HG03060 (cell line): ENCODE results near the gene NOB1.
"Not testable (repeated sequence)": the region's sequence is repeated elsewhere in the genome, so short reads cannot be mapped to it uniquely, and the experiment has no call there.

ENCODE experiments used
- ATAC-seq: cut with Tn5 transposase; IDR thresholded peaks from one replicate; pipeline ENCODE4 v1.9.1; 2021; ENCODE audit warnings: low read depth, moderate number of reproducible peaks; ENCODE audit not compliant: unreplicated experiment

Gene NOB1

DNA sequence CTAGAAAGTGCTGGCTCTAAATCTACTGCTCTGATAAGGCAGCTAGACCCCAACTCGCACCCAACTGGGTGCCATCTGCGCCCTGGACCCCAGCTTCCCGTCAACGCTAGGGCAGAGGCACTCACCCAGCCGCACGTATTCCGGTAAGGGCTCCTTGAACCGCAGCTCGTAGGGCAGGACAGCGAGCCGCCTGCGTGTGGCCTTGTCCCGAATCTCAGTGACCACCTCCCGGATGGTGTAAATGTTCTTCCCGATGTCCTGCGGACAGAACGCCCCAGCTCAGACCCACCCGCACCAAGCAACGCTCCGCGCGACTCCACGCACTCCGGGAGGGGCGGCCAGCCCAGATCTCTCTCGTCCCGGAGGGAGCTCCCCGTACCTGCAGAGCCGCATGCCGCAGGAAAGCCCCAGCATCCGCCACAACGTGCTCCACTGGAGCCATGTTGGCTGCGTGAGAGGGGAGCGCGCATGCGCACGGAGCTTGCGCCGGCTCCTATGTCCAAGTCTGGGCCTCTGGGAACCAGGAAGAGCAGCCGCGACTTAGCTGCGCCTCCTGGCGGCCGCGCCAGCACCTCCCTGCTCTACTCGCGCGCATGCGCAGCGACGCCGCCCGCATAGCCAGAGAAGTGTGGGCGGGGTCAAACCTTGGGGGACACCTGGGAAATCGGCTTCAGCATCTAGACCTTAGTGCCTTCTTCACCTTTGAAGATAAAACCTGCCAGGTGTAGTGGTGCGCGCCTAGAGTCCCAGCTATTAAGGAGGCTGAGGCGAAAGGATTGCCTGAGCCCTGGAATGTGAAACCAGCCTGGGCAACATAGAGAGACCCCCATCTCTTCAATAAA, at the start of gene NOB1:
TSS of gene NOB1 (minus strand) at position 458 of the 842 bp plus-strand sequence. CDS start at position 442, 16 bp downstream.
- ATAC-seq = peak; percentile 93

DNA sequence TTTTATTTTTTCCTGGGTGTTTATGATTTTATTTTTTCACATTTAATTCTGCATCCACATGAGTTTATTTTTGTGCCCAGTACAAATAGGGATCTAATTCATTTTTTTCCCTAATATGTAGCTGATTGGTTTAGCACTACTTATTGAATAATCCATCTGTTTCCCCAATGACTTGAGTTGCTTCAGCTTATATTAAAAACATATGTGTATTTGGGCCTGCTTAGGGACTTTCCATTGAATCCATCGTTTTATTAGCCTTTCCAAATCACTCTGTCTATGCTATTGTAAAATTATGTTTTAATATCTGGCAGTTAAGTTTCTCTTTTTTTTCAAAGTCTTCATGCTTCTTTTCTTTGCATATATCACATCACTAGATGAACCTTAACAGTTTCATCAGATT, 49.6 kb upstream of the NOB1 start:
- ATAC-seq = no peak

DNA sequence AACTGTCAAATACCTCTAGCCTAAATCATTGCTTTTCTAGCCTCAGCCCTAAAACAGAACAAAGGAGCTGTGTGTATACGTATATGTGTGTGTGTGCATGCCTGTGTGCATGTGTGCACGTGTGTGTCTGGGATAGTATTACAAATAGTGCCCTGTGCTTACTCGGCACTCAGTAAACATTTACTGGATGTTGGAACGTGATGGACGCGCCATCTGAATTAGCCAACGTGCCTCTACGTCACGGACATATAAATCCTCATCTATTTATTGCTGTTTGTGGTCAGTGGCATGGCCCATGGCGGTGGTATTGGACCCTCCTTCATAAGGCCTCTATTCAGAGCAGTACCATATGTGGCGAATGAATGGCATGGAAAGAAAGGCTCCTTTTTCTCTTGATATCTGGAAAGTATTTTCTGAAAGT, 44.9 kb upstream of the NOB1 start:
- no peak for ATAC-seq

DNA sequence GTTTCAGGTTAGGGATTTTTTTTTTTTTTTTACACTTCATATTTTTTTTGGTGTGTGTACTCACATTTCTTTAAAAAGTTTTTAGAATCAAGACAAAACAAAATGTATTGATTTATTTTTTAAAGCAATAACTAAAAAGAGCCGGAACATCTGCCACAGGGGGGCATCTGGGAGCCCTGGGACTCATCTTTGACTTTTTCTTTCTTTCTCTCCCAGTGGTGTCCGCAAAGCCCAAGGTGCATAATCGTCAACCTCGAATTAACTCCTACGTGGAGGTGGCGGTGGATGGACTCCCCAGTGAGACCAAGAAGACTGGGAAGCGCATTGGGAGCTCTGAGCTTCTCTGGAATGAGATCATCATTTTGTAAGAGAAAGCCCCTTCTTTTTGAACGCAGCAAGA, 43.7 kb upstream of the NOB1 start:
- ATAC-seq = no peak

DNA sequence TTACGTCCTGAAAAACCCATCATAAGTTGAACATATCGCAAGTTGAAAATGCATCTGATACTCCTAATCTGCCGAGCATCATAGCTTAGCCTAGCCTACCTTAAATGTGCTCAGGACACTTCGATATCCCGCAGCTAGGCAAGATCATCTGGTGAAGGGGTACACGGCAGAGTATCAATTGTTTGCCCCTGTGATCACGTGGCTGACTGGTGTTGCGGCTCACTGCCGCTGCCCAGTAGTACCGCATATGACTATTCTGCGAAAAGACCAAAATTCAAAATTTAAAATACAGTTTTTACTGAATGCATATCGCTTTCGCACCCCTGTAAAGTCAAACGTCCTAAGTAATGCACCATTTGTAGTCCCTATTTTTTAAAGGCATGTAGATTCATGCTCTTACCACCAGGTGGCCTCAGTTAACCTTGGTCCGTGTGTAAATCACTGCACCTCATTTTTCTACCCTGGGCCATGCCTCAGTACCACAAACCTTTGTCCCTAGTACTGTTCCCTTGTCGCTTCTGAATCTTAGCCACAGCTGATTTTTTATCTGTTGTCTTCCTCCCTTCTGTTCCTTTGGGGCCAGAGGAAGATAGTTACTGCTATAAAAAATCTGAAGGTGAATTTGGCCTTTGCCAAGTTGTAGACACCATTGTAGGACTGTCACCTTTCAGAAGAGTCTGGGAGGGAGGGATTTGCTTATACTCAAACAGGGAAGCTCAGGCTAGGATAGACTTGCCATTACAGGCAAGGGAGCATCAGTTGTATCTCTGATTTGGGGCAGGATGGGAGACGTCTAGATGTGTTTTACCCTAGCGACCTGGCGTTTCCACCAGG, 41.8 kb upstream of the NOB1 start:
- ATAC-seq = peak; percentile 47

DNA sequence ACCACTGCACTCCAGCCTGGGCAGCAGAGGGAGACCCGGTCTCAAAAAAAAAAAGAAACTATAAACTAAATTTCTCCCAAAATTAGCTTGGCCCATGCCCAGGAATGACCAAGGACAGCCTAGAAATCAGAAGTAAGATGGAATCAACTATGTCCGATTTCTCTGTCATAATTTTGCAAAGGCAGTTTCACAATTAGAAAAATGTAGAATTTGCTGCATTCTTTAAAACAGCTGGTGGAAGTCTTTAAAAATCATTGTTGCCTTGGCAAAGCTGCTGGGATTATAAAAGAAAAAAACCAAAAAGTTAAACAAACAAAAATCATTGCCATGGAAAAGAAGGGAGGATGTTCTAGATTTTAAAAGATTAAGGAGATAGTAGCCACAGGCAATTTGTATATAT, 39.8 kb upstream of the NOB1 start:
- ATAC-seq = no peak

DNA sequence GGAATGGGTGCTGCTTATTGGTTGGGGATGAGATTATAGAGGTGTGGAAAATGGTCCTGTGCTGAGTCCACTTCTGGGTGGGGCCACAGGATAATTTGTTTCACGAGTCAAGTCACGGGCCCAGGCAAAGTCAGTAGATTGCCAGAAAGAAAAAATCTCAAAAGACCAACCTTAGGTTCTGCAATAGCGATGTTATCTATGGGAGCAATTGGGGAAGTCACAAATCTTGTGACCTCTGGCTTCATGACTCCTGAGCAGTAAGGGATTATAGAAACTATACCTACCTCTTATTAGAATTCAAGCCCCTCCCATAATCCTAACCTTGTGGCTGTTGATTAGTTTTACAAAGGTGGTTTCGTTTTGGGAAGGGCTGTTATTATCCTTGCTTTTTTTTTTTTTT, 38.8 kb upstream of the NOB1 start:
- ATAC-seq = no peak

DNA sequence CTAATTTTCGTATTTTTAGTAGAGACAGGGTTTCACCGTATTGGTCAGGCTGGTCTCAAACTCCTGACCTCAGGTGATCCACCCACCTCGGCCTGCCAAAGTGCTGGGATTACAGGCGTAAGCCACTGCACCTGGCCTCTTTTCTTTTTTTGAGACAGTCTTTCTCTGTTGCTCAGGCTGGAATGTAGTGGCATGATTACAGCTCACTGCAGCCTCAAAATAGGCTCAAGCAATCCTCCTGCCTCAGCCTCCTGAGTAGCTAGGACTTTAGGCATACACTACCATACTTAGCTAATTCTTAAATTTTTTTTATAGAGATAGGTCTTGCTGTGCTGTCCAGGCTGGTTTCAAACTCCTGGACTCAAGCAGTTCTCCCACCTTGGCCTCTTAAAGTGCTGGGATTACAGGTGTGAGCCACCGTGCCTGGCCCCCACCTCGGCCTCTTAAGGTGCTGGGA, 36.7 kb upstream of the NOB1 start:
- ATAC-seq = not testable (repeated sequence)

DNA sequence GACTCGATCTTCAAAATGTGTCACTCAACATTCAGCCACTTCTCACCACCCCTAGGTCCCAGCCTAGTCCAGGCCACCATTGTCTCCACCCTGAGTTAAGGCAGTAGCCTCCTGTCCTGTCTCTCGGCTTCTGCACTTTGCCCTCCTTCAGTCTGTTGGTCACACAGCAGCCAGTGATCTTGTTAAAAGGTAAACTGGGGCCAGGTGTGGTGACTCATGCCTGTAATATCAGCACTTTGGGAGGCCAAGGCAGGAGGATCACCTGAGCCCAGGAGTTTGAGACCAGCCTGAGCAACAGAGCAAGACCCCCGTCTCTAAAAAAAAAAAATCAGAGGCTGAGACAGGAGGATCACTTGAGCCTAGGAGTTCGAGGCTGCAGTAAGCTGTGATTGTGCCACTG, 33.2 kb upstream of the NOB1 start:
- no peak for ATAC-seq

DNA sequence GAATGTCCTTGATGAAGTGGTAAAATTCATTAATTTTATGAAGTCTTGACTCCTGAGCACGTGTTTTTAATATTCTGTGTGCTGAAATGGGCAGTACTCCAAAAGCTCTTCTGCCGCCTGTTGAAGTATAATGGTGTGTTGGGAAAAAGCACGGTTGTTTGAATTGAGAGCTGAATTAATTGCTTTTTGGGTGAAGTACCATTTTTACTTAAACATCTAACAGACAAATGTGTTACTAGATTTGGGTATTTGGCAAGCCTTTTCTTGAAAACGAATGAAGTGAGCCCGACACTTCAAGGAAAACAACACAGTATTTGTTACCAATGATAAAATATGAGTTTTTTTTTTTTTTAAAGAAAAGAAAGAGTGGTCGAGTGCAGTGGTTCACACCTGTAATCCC, 29.9 kb upstream of the NOB1 start:
- no peak for ATAC-seq

DNA sequence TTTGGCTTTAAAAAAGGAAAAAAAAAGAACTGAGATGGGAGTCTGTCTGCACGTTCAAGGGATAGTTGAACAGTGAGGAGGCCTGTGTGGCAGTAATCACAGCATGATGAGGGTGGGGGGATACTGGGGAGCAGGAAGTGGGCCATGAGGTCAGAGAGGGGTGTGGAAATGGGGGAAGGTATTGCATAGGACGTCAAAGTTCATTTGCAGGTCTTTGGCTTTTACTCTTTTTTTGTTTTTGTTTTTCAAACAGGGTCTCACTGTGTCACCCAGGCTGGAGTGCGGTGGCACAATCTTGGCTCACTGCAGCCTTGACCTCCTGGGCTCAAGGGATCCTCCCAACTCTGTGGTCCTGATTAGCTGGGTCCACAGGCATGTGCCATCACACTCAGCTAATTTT, 26.4 kb upstream of the NOB1 start:
- no peak for ATAC-seq

DNA sequence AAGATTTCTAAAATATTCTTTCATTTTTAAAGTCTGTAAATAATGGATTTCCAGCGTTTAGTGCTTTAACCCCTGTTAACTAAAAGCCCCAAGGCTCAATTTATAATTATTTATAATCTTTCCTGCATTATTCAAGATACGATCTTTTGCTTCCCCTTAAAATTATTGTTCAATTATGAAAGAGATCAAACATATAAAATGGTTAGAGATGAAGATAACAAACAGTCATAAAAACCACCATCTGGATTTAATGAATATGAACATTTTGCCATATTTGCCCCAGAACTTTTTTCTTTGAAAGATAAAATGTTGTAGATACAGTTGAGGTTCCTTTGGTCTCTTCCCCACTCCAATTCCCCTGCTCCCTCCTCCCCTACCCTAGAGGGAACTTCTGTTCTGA, 25.0 kb upstream of the NOB1 start:
- ATAC-seq = no peak

DNA sequence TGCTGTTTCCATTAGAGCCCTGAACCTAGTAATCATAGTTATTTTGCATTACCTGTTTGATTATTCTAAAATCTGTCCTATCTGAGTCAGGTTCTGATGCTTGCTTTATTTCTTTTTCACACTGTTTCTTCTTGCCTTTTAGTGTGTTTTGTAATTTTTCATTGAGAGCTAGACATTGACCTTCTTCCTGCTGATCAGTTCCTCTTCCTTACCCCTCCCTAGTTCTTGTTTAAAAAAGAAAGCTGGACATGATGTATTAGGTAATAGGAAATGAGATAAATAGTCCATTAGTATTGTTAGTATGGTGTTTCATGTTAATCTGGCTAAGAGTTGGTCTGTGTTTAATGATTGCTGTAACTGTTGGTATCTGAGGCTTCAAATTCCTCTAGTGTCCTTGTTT, 20.8 kb upstream of the NOB1 start:
- no peak for ATAC-seq

DNA sequence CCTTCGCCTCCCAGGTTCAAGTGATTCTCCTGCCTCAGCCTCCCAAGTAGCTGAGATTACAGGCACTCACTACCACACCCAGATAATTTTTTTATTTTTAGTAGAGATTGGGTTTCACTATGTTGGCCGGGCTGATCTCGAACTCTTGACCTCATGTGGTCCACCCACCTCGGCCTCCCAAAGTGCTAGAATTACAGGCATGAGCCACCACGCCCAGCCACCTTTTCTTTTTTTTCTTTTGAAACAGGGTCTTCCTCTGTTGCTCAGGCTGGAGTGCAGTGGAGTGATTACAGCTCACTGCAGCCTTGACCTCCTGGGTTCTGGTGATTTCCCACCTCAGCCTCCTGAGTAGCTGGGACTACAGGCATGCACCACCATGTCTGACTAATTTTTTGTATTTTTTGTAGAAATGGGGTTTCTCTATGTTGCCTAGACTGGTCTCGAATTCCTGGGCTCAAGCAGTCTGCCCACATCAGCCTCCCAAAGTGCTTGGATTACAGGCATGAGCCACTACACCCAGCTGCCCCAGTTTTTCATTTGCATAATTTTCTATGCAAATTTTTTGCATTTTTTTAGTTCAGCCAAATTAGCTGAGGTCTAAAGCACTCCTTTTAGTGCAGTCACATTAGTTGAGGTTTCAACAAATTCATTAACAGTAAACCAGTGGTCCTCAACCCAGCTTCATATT, 18.7 kb upstream of the NOB1 start:
- no peak for ATAC-seq

DNA sequence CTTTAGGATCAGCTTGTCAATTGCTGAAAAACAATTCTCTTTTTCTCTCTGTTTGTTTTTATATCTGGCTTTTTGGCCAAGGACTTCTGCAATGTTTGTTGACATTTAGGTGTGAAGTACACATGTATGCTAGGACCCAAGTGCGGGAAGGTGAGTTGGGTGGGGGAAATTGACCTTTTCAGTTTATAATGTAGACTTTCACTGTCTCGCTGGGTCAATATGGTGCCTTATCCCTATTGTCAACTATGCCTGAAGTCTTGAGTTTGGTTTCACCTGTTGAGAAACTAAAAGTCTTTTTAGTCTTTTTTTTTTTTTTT, 16.9 kb upstream of the NOB1 start:
- ATAC-seq = no peak

DNA sequence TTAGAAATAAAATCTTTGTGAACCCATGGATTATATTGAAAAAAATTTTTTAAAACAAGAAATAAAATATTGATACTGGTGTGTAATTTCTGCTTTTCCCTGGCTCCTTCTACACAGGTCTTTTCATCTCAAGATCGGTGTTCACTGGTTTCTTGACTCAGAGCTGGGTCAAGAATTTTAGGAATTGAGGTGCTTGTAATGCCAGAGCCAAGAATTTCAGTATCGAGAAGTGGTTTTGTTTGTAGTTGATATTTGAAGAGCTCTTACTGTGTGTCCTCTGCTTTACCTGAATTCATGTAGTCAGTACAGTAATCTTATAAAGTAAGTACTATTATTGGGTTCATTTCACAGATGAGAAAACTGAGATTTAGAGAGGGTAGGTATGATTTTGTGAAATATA, 14.7 kb upstream of the NOB1 start:
- no peak for ATAC-seq

DNA sequence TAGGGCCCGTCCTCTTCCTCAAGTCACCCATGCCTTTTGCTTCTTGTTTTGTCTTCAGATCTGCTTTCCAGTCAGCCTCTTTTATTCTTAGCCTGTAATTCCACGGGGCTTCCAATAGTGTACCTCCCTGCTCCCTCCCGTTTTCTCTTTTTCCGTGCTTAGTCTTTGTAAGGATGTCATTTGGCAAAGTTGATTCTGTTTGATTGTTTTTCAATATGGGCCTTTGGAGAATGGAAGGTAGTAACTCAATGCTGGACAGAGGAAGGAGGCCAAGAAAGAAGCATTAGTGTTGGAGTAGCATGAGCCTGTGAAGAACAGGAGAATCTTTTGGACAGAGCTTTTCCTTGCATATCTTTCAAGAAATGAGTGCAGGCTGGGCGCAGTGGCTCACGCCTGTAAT, 13.9 kb upstream of the NOB1 start:
- ATAC-seq = no peak

DNA sequence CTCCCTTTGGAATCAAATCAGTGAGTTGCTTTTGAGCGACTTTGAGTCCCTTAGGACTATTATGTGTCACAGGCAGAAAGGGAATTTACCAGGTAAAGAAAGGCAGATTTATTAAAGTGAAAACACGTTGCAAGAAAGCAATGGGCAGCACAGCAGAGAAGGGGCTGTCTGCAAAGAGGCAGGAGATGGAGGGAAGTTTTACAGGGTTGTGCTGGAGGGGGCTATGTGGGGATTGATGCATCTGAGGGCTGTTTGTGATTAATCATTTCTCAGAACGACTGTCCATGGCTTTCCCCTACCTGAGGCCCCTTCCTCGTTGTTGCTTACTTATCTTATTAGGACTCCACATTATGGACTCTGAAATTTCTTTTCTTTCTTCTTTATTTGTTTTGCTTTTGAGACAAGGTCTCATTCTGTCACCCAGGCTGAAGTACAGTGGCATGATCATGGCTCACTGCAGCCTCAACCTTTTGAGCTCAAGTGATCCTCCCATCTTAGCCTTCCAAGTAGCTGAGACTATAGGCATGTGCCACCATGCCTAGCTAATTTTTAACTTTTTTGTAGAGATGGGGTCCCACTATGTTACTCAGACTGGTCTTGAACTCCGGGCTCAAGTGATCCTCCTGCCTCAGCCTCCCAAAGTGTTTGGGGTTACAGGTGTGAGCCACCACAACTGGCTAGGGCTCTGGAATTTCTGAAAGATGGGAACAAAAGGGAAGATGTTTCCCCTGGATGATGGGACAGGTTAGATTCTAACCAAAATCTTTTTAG, 12.9 kb upstream of the NOB1 start:
- no peak for ATAC-seq

DNA sequence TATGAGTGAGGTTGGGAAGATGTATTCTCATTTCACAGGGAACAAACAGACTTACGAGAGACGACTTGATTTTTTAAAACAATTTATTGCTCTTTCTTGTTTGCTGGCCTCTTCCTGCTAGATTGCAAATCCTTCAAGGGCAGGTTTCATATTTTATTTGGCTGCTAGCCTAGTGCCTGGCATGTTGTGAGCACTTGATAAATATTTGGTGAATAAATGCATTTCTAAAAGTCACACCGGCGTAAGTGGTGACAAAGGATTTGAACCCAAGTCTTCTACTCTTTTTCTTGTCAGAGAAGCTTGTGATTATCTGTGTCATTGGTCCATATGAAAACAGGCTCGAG, 8.8 kb upstream of the NOB1 start:
- ATAC-seq = no peak

DNA sequence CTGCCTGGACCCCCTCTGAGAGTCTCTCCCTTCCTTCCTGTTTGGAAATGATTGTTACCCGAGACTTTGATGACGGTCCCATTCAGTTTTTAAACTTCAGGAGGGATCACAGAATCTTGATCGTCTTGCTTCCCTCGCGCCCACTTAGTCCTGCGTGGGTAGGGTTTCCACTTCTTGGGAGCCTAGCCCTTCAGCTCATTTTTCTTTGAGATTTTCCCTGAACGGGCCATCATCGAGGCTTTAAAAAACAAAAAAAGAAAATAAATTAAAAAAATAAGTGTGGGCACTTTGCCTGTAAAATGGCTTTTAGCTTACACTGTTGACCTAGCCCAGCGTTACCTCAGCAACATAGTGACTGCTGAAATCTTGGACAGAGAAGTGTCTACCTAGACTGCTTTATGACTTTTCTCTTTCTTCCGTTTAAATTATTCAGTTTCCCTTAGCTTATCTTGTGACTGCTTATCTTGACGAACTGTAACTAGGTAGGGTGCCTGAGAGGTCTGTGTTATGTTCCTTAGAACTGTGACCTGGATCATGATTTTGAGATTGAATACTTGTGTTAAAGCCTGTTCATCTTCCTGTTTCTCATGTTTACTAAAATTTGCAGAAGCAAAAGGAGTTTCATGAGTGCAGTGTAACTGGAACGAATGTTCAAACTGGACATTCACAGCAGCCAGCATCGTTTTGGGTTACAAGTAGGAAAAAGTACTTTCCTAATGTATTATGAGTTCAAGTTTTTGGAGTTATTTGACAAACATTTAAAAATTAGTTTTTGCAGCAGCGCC, 8.3 kb upstream of the NOB1 start:
- no peak for ATAC-seq
